Erythroblast (primary cell): ENCODE results near the gene MAP7D1.
"Not testable (repeated sequence)": the region's sequence is repeated elsewhere in the genome, so short reads cannot be mapped to it uniquely, and the experiment has no call there.

Experiments used
- GATA1 ChIP-seq: IDR thresholded peaks from 2 replicates; pipeline ENCODE4 v1.6.1; 2011; ENCODE audit warnings: low read depth, mild to moderate bottlenecking, control low read depth, low read length, moderate library complexity
- POLR2A ChIP-seq: IDR thresholded peaks from 2 replicates; pipeline ENCODE4 v1.6.1; 2011; ENCODE audit warnings: mild to moderate bottlenecking, low read length

DNA sequence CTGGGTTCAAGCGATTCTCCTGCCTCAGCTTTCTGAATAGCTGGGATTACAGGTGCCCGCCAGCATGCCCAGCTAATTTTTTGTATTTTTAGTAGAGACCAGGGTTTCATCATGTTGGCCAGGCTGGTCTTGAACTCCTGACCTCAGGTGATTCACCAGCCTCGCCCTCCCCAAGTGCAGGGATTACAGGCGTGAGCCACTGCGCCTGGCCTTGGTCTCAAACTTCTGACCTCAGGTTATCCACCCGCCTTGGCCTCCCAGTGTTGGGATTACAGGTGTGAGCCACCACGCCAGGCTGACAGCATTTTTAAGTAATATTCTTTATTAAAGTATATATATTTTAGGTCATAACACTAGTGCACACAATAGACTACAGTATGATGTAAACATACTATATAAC, 65.9 kb downstream of the MAP7D1 start:
- not testable (repeated sequence) for TF ChIP-seq POLR2A, GATA1
